SK-MEL-5 (cell line): Measurements from ENCODE around the gene NT5DC2. TPM values are rescaled to one million over a fixed set of nuclear protein-coding genes. Genes with fewer than 3 reads are reported as not detected.

Experiments used
- DNase-seq: peaks from one replicate; pipeline ENCODE4 v3.0.0-alpha.2; 2016; ENCODE audit warnings: low read depth, low spot score
- in situ Hi-C: cut with HindIII; loops from 2 replicates; pipeline ENCODE4 v1.10.0; 2016; ENCODE audit warnings: low sequenced_read_pairs, high pct_unique_total_duplicates, low pct_unique_long_range_greater_than_20kb
- total RNA-seq: library from RNA; depleted of rRNA; stranded (reverse); fragments of >200 nt; shearing (Covaris generic); gene quantifications from 2 replicates; pipeline ENCODE4 v1.2.3, GENCODE V29; 2014

The NT5DC2 gene
- total RNA-seq, 1 experiment from 2014 or later, result 34.2 TPM

DNA sequence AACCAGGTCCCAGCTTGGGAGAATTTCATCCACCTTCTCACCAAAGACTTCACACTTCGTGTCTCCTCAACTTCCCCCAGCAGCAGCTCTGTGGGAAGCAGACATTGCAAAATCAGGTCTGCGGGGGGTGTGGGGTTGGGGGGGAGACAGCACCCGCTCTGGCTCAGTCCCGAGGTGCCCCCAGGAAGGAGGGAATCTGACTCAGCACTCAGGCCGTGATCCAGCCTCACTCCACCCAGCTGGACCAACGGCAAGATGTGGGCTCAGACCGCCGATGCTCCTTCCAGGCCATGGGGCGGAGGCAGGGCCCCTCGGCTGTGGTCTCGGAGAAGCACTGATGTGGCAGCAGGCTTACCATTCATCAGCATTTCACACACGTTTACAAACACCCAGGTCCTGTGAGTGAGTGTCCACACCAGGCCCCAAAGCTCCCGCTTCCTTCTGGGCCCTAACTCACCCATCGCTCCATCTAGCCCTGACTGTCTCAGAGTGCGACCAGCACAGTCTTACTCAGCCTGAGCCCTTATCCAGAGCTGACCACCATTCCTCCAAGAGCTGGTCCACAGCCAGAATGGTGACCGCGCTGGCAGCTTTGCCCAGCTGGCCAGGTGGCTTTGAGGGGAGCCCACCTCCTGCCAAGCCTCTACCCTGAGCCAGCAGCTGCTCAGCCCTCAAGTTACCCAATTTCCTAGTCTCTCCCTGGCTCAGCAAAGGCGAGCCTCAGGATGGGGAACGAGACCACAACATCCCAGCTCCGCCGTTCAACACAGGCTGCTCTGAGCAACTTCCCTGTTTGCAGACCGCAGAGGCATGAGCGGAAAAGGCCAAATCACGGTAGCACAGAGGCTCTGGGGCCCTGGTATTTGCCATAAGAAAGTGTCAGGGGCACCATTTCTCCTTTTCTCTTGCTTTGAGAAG, 35.3 kb downstream of the NT5DC2 start:
- in situ Hi-C loops, result no loop called here
- DNase-seq, result no peak

DNA sequence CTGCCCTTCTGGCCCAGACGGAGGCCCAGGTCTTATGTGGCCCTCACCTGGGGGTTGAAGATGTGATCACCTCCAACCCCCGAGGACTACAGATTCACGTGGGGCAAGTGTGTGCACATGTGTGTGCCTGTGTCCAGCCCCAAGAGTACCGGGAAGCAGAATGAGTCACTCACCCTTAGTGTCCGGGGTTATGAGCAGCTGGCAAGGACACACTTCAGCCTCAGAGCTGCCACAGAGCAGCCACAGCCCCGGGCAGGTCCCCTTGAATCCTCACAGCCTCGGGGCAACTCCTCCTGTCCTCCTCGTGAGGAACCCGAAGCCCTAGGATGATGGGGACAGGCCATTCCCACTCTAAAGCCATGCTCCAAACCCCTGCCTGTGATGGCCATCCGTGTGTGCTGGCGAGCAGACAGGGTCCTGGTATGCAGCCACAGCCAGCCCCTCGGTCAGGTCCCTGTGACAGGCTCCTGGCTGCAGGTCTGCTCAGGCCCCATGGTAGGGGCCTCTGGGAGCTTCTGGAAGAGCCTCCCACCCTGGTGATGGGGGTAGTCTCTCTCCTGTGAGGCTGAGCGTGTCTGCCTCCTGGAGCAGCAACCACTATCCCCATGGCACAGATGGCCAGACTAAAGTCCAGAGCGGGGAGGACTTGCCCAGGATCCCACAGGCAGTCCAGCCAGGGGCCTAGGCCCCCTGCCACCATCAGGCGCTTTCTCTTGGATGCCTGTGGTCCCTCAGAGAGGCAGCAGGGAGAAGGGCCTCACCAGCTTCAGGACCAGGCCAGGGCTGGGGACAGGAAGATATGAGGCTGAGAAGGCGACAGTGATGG, 37.7 kb downstream of the NT5DC2 start:
- no peak for DNase-seq
- in situ Hi-C loops, result no loop called here

DNA sequence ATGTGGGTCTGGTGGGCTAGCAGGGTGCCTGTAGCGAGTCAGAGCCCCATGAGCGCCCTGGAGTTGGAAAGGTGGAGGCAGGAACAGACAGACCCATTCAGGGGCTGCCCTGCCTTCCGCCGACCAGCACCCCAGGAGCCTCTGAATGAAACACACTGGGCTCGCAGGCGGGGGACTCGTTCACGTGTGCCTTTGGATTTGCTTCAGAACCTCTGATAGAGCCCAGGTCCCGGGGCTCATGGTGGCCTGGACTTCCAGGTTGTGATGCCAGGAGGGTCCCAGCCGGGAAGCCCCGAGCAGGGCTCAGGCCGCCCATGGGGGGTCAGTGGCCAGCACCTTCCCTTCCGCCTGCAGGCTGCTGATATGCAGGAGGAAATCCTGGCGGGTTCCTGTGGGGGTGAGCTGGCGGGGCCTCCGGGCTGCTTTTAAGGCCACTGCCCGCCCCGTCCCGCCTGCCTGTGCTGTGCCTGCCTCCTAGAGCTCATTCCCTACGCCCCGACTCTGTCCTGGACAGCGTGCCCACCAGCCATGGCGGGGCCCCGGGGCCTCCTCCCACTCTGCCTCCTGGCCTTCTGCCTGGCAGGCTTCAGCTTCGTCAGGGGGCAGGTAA, 38.7 kb downstream of the NT5DC2 start, which contains the start of gene STAB1:
Gene STAB1, plus strand, starts transcription at position 453 of the 610 bp plus-strand sequence. Its CDS starts 76 bp downstream, at position 529.
- in situ Hi-C loops, result no loop called here
- DNase-seq, result no peak

DNA sequence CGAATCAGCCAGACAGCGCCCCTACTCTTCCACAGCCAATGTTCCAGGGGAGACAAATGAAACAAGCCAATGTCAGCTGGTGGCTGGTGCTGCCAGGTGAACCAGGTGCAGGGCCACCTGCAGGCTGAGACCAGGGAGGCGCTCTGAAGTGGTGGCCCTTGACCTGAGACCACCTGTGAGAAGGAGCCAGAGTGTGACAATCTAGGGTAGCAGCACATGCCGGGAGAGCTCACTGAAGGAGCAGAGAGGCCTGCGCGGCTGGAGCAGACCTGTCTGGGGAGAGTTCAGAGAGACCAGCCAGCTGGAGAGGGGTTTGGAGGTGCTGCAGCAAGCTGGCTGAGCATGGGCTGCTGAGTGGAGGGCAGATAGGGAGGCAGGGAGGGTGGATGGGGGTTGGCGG, 39.2 kb downstream of the NT5DC2 start:
- in situ Hi-C loops, result no loop called here
- DNase-seq, result no peak

DNA sequence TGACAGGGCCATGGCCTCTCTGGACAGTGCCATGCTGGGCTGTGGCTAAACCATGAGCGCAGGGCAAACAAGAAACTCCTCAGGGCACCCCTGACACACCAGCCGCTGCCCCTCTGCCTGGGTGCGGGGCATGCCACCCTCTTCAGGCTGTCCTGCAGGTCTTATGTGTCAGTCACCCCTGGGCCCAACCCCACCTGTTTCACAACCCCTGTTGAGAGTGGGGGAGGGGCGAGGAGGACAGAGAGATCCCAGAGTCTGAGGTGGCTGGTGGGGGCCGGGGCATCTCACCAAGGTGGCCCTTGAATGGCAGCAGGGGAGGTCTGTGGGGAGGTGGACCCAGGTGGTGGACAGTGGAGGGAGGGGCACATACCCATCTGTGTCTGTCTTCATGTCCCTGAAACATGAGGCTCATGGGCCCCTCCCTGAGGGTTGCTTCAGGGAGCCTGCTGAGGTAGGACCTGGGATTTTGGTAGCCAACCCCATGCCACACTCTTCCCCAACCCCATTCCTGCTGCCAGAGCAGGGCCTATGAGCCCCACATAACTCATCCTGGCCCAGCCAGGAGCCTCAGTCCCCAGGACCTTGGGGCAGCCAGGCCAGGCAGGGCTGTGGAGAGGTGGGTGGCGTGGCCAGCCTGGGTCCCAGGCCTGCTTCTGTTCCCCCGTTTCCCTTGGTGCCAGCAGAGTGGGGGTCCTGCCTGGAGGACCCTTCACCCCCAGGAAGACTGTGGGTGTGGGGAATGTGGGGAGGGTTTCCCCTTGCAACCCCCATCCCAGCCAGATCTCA, 40.2 kb downstream of the NT5DC2 start:
- in situ Hi-C loops, result no loop called here

DNA sequence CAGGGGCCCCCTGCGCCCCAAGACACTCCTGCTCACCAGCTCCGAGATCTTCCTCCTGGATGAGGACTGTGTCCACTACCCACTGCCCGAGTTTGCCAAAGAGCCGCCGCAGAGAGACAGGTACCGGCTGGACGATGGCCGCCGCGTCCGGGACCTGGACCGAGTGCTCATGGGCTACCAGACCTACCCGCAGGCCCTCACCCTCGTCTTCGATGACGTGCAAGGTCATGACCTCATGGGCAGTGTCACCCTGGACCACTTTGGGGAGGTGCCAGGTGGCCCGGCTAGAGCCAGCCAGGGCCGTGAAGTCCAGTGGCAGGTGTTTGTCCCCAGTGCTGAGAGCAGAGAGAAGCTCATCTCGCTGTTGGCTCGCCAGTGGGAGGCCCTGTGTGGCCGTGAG, 41.6 kb downstream of the NT5DC2 start:
- DNase-seq, result no peak
- in situ Hi-C loops, result no loop called here

More for the DNA sequence above, 40.2 kb downstream of the NT5DC2 start:
- no peak for DNase-seq

DNA sequence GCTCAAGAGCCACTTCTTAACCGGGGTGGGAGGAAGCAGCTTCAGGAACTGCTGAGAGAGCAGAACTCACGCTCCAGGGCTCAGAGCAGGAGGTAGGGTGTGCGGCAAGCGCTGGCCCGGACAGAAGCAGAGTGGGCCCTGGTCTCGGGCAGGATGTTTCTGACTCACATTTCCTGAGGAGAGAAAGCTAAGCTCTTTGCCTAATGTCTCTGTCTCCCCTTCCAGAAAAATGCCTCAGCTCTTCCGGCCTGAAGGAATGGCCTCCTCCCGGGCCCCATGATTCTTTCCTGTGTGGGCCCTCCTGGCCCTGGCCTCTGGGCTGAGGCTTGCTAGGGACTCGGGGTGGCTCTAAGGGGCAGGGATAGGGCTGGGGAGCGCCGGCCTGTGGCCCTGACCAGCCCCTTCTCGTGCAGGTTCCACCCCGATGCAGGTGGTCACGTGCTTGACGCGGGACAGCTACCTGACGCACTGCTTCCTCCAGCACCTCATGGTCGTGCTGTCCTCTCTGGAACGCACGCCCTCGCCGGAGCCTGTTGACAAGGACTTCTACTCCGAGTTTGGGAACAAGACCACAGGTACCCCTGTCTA, 42.6 kb downstream of the NT5DC2 start:
- no peak for DNase-seq
- in situ Hi-C loops, result no loop called here

DNA sequence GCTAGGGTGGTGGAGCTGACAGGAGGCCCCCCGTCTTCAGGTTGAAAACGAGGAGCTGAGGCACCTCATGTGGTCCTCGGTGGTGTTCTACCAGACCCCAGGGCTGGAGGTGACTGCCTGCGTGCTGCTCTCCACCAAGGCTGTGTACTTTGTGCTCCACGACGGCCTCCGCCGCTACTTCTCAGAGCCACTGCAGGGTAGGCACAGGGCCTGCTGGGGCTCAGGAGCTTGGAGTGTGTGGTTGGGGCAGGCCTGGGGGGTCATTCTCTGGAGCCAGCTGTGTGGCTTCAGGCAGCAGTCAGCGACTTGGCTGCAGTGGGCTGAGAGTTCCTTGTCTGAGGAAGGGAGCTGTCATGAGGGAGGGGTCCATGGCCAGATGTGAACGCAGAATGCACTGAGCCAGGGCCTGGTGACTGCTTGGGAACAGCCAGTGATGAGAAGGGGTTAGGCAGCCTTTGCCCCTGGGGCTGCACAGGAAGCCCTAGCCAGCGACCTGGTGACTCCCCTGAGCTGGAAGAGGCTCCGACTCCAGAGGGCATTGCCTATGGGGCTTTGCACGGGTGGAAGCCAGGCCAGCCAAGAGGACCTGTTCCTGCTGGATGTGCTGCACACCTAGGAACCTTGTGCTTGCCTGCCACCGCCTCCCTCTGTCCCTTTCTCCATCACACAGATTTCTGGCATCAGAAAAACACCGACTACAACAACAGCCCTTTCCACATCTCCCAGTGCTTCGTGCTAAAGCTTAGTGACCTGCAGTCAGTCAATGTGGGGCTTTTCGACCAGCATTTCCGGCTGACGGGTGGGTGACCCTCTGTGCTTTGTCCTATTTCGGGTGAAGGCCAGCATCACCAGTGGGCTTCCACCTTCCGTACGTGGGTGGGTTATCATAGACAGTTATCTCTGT, 43.4 kb downstream of the NT5DC2 start:
- in situ Hi-C loops, result no loop called here
- no peak for DNase-seq

DNA sequence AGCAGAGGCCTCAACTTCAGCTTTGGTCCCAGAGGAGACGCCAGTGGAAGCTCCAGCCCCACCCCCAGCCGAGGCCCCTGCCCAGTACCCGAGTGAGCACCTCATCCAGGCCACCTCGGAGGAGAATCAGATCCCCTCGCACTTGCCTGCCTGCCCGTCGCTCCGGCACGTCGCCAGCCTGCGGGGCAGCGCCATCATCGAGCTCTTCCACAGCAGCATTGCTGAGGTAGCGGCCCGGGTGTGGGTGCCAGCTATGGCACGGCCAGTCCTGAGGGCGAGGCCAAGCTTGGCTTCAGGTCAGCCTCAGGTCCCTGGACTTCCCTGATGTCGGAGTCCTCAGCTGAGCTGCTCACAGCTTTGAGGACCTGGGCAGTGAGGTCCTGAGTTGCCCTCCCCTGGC, 44.2 kb downstream of the NT5DC2 start:
- no peak for DNase-seq
- in situ Hi-C loops, result no loop called here

DNA sequence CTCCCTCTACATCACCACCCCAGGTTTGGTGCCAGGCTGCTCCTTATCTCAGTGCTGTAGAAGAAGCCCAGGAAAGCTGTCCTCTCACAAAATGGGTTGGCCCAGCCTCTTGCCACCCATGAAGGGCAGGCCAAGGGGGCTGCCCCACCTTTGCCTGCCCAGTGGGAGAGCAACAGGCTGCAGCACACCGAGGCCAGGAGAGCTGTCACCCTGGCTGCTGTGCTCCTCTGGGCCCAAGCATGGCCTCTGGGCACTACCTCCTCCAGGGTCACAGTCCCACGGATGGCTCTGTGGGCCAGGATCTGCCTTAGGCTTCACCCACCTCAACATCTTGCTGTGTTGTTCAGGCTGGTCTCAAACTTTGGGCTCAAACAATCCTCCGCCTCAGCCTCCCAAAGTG, 44.9 kb downstream of the NT5DC2 start:
- DNase-seq, result no peak
- in situ Hi-C loops, result no loop called here

DNA sequence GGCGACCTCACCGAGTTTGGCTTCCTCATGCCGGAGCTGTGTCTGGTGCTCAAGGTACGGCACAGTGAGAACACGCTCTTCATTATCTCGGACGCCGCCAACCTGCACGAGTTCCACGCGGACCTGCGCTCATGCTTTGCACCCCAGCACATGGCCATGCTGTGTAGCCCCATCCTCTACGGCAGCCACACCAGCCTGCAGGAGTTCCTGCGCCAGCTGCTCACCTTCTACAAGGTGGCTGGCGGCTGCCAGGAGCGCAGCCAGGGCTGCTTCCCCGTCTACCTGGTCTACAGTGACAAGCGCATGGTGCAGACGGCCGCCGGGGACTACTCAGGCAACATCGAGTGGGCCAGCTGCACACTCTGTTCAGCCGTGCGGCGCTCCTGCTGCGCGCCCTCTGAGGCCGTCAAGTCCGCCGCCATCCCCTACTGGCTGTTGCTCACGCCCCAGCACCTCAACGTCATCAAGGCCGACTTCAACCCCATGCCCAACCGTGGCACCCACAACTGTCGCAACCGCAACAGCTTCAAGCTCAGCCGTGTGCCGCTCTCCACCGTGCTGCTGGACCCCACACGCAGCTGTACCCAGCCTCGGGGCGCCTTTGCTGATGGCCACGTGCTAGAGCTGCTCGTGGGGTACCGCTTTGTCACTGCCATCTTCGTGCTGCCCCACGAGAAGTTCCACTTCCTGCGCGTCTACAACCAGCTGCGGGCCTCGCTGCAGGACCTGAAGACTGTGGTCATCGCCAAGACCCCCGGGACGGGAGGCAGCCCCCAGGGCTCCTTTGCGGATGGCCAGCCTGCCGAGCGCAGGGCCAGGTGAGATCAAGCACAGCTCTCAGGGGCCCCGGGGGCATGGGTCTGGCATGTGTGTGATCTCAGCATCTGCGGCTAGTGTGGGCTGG, 45.6 kb downstream of the NT5DC2 start:
- in situ Hi-C loops, result no loop called here
- no peak for DNase-seq

DNA sequence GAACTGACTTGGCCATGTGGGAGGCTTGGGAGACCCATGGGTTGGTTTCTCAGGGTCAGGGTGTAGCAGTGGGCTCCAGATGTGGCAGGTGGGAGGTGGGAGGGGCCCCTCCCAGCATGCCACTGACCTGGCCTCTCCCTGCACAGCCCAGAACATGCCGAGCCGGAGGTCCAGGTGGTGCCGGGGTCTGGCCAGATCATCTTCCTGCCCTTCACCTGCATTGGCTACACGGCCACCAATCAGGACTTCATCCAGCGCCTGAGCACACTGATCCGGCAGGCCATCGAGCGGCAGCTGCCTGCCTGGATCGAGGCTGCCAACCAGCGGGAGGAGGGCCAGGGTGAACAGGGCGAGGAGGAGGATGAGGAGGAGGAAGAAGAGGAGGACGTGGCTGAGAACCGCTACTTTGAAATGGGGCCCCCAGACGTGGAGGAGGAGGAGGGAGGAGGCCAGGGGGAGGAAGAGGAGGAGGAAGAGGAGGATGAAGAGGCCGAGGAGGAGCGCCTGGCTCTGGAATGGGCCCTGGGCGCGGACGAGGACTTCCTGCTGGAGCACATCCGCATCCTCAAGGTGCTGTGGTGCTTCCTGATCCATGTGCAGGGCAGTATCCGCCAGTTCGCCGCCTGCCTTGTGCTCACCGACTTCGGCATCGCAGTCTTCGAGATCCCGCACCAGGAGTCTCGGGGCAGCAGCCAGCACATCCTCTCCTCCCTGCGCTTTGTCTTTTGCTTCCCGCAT, 46.4 kb downstream of the NT5DC2 start:
- no peak for DNase-seq
- in situ Hi-C loops, result no loop called here

DNA sequence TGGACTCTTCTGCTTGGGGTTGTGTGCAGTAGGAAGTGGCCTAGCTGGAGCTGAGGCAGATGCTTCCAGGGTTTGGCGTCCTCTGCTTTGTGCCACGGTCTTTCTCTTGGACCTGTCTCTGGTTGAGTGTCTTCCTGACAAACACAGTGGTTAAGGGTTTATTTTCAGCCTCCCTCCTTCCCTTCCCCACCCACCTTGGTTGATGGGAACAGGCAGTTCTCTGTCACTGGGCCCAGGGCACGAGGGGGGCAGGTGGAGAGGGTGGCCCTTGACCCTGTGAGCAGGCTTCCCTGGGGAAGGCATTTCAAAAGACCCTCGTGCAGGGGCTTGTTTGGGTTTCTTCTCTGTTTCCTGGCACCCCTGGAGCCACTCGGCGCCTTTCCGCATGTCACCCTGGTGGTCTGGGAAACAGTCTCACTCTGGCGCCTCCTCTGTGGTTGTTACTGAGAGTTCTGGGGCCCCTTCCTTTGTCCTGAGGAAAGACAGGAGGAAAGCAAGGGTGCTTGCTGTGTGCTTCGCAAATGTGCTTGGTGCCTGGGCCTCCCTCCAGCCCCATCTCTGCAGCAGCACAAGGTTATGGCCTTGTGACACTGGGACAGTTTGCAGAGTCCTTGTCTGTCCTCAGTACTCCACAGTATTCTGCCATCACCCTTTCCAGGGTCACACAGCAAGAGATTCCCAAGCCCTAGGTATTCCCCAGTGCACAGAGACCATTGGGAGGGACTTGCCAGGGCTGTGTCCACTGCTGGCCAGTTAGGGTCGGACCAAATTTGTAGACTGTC, 48.8 kb downstream of the NT5DC2 start:
- in situ Hi-C loops, result no loop called here
- DNase-seq, result no peak
